Pancreas (tissue), 10 donors: Measurements from ENCODE around the gene HOMEZ. TPM values are rescaled to one million over a fixed set of nuclear protein-coding genes. Genes with fewer than 3 reads are reported as not detected.

Source experiments
- ATAC-seq, 4 donors: fragments of 200-7000 bp; cut with Tn5 transposase; one replicate each; pipeline versions ENCODE4 v1.8.0 to v1.9.1; 2020; ENCODE audit warnings: mild to moderate bottlenecking in 4 of 4, moderate library complexity in 4 of 4
- DNase-seq, 6 donors: peaks; one replicate each; pipeline ENCODE4 v3.0.0-alpha.2; 2020
- FAIRE-seq: peaks from 2 replicates; lab custom pipeline; 2012; peaks lifted over from hg19 to GRCh38; lab: Jason Lieb, UNC
- H3K27ac ChIP-seq, 4 donors: fragments of 200-600 bp; sonication (generic); 1 replicate in 3 of 4; 2 replicates in 1 of 4; pipeline versions ENCODE4 v1.5.0 to v1.8.0; 2020
- H3K27me3 ChIP-seq, 4 donors: fragments of 200-600 bp; one replicate each; pipeline ENCODE4 v1.8.0; 2021
- H3K36me3 ChIP-seq, 3 donors: fragments of 200-600 bp; sonication (generic) in 1 of 3; one replicate each; pipeline versions ENCODE4 v1.5.0 to v1.8.0; 2020 to 2021
- H3K4me1 ChIP-seq, 3 donors: fragments of 200-600 bp; one replicate each; pipeline ENCODE4 v1.8.0; 2021
- H3K4me3 ChIP-seq, 4 donors: fragments of 200-600 bp; sonication (generic) in 2 of 4; one replicate each; pipeline versions ENCODE4 v1.5.0 to v1.8.0; 2020 to 2021
- H3K9me3 ChIP-seq, 4 donors: fragments of 200-600 bp; one replicate each; pipeline ENCODE4 v1.8.0; 2021
- WGBS, 2 donors: extraction: QIAGEN DNeasy Blood & Tissue Kit; methylation state at CpG; one replicate each; pipeline ENCODE4 v1.1.7; 2013; 5-methylcytosine and 5-hydroxymethylcytosine counted together
- intact Hi-C, 3 donors: fragments of 100-400 bp; cut with DNase I; formaldehyde crosslinking; loops; one replicate each; pipeline versions ENCODE4 v1.11.1 to v1.14.2; 2022
- polyA plus RNA-seq, 2 donors: library from polyadenylated mRNA; stranded (reverse); fragments of 200-250 nt; gene quantifications; one replicate each; pipeline ENCODE4 v1.2.3, GENCODE V29; 2013
- total RNA-seq, 6 donors: library from RNA; stranded (reverse); fragmentation: NEBNext Ultra II Directional in 4 of 6; extraction: Animal tissue kit (Norgen Biotek cat#: 25700) in 4 of 6; gene quantifications; one replicate each; pipeline versions ENCODE4 v1.2.1 to v1.2.4, GENCODE V29; 2021 to 2023
- TF ChIP-seq, protein P1 (sequence below), 4 donors: fragments of 200-600 bp; sonication (generic) in 3 of 4; IDR thresholded peaks; one replicate each; pipeline versions ENCODE4 v1.5.0 to v1.8.0; 2021; ENCODE audit warnings: antibody characterized with exemption in 4 of 4
- donor health status: healthy with polysubstance abuse.
- donor health status: DM: no; HTN: no; CAD: no; lungs with moderate emphysema.
- donor health status: DM: no; HTN: no; CAD: no.
- donor health status: control.
- donor health status: control.
- donor health status: Bipolar disorder and iron deficiency.
- donor health status: DM: yes; HTN: yes; CAD: no.
- donor health status: DM: no; HTN: no; CAD: no.
- donor health status: DM: no; HTN: no; CAD: no.
- donor health status: DM: yes; HTN: yes; CAD: no.

Gene HOMEZ, protein sequence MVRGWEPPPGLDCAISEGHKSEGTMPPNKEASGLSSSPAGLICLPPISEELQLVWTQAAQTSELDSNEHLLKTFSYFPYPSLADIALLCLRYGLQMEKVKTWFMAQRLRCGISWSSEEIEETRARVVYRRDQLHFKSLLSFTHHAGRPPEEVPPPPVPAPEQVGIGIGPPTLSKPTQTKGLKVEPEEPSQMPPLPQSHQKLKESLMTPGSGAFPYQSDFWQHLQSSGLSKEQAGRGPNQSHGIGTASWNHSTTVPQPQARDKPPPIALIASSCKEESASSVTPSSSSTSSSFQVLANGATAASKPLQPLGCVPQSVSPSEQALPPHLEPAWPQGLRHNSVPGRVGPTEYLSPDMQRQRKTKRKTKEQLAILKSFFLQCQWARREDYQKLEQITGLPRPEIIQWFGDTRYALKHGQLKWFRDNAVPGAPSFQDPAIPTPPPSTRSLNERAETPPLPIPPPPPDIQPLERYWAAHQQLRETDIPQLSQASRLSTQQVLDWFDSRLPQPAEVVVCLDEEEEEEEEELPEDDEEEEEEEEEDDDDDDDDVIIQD
- total RNA-seq (10 to 100 TPM in 1 of 6 donors, 1 to 10 TPM in 5; 4.5 to 10.3 (median 6.0) TPM), polyA plus RNA-seq (1 to 10 TPM; 4.9 to 5.9 TPM)

DNA sequence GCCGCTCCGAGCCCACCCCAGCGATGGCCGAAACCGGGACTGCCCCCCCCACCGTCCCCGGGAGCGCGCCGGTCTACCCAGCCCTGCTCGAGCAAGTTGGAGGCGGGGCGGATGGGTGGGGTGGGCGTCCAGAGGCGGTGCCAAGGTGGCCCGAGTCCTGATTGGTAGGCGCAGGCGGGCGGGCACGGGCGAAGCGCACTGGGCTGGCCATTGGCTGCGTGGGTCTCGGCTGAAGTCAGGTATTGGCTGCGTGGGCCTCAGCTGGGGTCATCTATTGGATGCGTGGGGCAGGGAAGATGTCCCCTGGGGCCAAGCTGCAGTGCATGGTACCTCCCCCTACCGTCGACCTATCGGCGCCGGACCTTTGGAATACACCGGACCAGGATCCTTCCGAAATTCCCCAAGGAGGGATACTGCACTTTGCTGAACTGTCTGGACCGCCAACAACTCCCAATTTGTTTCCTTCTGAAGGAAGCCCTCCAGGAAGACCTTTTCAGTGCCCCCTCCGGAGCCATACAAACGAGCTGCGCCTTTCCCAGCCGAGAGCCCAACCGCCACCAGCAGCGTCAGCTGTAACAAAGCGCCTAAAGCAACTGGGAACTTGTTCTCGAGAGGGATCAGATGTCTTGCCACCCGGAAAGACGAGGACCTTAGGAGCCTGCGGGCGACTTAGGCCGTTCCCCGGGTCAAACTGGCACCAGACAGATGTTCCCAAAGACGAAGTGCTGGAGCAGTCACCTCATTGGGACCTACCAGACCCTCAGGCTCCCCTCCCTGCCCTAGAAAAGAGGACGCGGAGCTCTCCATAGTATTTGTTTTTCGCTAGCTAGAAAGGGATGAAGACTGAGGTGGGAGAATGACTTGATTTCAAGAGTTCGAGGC is at the start of gene HOMEZ:
Gene HOMEZ, minus strand, starts transcription at position 113 of the 882 bp plus-strand sequence. CDS start 180 bp downstream, outside the sequence.
- TF ChIP-seq, protein P1, sequence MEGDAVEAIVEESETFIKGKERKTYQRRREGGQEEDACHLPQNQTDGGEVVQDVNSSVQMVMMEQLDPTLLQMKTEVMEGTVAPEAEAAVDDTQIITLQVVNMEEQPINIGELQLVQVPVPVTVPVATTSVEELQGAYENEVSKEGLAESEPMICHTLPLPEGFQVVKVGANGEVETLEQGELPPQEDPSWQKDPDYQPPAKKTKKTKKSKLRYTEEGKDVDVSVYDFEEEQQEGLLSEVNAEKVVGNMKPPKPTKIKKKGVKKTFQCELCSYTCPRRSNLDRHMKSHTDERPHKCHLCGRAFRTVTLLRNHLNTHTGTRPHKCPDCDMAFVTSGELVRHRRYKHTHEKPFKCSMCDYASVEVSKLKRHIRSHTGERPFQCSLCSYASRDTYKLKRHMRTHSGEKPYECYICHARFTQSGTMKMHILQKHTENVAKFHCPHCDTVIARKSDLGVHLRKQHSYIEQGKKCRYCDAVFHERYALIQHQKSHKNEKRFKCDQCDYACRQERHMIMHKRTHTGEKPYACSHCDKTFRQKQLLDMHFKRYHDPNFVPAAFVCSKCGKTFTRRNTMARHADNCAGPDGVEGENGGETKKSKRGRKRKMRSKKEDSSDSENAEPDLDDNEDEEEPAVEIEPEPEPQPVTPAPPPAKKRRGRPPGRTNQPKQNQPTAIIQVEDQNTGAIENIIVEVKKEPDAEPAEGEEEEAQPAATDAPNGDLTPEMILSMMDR (IDR thresholded peaks at IDR 0.05): no peak
- intact Hi-C loops: no loop called here
- peak; percentile 96 to 98 (median 97) for ATAC-seq
- no peaks in the 10 kb centered on the region for H3K36me3 ChIP-seq
- H3K4me1 ChIP-seq: peaks cover 0 to 14% (median 13%) of the 10 kb centered on the region in 3 donors
- peak within 1 kb of the TSS; percentile 87 to 97 (median 96) for H3K27ac ChIP-seq
- DNase-seq: peak; percentile 97 to 99 (median 99)
- peak within 1 kb of the TSS; percentile 33 to 91 (median 66) for H3K4me3 ChIP-seq
- no peaks in the 10 kb centered on the region for H3K27me3 ChIP-seq
- H3K9me3 ChIP-seq: no peaks in the 10 kb centered on the region
- FAIRE-seq: peak; percentile 68
- 0 to 1% methylated on average over 46 to 53 of the region's 53 CpGs for WGBS, 2 donors

DNA sequence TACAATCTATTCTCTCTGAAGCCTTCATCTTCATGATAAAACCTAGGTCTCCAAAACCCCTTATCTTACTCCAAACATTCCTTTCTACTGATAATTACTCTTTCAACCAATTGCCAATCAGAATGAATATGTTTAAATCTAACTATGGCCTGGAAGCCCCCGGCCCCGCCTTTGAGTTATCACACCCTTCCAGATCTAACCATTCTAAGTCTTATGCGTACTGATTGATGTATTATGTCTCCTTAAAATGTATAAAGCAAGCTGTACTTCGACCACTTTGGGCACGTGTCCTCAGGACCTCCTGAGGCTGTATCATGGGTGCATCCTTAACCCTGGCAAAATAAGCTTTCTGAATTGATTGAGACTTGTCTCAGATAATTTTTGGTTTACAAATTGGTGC is 49.7 kb upstream of the HOMEZ start:
- Histone ChIP-seq H3K27me3 (no peaks in the 10 kb centered on the region), H3K4me1 (no peaks in the 10 kb centered on the region), H3K36me3 (no peaks in the 10 kb centered on the region), H3K27ac (no peak overlapping the region), H3K4me3 (no peak overlapping the region), H3K9me3 (no peaks in the 10 kb centered on the region)
- WGBS, 2 donors: 76 to 83% methylated on average over 5 of the region's 5 CpGs
- intact Hi-C loops: loop anchor here in 1 of 3 donors (5.0 kb wide), 1 partner anchor 37 kb away; the partner anchor contains the start of gene IL25
- no peak for DNase-seq
- no peak for FAIRE-seq
- ATAC-seq: no peak
- TF ChIP-seq, protein P1 (IDR thresholded peaks at IDR 0.05): no peak

DNA sequence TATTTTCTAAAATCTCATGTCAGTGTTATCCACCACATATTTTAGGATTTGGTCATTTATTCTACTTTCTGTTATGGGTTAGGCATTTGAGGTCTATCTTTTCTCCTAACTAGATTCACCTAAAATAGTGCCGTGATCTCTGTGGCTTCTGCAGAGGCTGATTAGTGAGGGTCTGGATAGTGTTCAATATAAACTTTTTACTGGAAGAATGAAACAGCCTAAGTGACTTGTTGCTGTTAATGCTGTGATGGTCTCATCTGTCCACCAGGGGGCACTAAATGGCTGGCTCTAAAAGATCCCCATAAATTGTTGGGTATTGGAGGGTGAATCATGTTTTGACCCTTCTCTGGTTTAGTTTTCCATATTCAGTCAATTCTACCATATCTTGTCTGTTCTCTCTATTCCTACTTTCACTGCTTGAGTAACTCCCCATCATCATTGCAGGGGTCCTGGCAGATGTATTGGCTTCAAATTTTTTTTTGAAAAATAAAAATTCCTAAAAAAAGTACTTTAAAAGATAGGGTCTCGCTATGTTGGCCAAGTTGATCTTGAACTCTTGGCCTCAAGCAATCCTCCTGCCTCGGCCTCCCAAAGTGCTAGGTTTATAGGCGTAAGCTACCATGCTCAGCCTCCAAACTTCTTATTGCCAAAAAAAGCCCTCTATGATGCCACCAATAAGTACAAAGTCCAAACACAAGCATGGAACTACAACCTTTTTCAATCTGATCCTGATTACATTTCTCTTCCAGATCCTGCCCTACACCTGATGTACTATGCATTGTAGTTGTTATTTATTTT is 42.2 kb upstream of the HOMEZ start:
- FAIRE-seq: no peak
- ATAC-seq: peak; percentile 75 to 96 (median 90)
- TF ChIP-seq, protein P1 (IDR thresholded peaks at IDR 0.05): peak; percentile 70 to 84 (median 79)
- DNase-seq: peak in 4 of 6 donors; percentile 52 to 77 (median 61)
- Histone ChIP-seq H3K27ac (no peak overlapping the region), H3K9me3 (no peaks in the 10 kb centered on the region), H3K4me1 (peaks cover 0 to 8% (median 4%) of the 10 kb centered on the region in 3 donors), H3K27me3 (no peaks in the 10 kb centered on the region), H3K36me3 (peaks cover 0 to 24% (median 13%) of the 10 kb centered on the region in 3 donors), H3K4me3 (no peak overlapping the region)
- intact Hi-C loops: loop anchor here in 1 of 3 donors (5.0 kb wide), 2 partner anchors 49 to 139 kb away; partner anchors contain the start of genes CMTM5 and NGDN
- whole genome bisulfite sequencing, 2 donors: 28 to 40% methylated on average over 4 of the region's 4 CpGs
